ENCODE data around the gene GEMIN7. TPM values are rescaled to one million over a fixed set of nuclear protein-coding genes. Genes with fewer than 3 reads are reported as not detected.

GEMIN7 gene
- polyA plus RNA-seq, 1 donor (not counting 4 experiments of a cell fraction or from before 2014, with no cell fraction given) = 23.7 TPM

DNA sequence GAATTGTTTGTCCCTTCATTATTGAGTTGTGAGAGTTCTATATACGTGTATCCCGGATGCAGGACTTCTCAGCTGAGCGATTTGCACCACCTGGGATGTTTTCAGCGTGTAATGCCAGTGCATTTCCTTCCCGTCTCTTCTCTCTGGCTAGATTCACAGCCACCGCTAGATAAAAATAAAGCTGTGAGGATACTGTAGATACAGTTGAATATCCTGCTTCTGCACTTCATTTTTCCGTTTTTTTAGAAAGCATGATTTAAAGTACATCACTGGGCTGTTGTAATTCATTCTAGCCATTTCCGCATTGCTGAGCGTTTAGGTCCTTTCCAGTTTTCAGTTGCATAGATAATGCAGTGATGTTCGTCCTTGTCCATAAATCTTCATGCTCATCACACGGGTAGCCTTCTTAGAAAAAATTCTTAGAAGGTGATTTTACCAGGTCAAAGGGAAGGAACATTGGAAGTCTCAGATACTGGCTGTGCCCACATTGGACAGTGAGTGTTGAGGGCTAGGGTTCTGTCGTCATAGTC, 28.6 kb downstream of the GEMIN7 start:
- Histone ChIP-seq H3K4me2 (ENCODE audit: control insufficient read depth, extremely low read depth, insufficient read depth, low read depth, low read length) (no peak overlapping the region), H3K36me3 (ENCODE audit: control insufficient read depth in 2 of 2, extremely low read depth in 1 of 2, insufficient read depth in 2 of 2, low read length in 2 of 2) (peaks cover 0 to 4% of the 10 kb centered on the region in 2 experiments), H2AFZ (ENCODE audit: control insufficient read depth, low read length) (no peak overlapping the region), H3K9ac (ENCODE audit: control insufficient read depth, extremely low read depth, insufficient read depth, low read length) (no peak overlapping the region), H3K4me3 (ENCODE audit: control insufficient read depth in 2 of 3, extremely low read depth in 1 of 3, insufficient read depth in 2 of 3, low read depth in 1 of 3, low read length in 3 of 3) (no peak overlapping the region), H3K79me2 (ENCODE audit: control insufficient read depth, insufficient read depth, low read length) (peaks cover 75% of the 10 kb centered on the region), H4K20me1 (ENCODE audit: control insufficient read depth, extremely low read depth, insufficient read depth, low read length) (peaks cover 11% of the 10 kb centered on the region), H3K9me3 (ENCODE audit: control insufficient read depth, low read depth, low read length) (no peaks in the 10 kb centered on the region), H3K9me1 (ENCODE audit: control insufficient read depth, extremely low read depth, insufficient read depth, low read length) (peaks cover 9% of the 10 kb centered on the region), H3K27ac (ENCODE audit: control insufficient read depth, insufficient read depth, low read length) (no peak overlapping the region), H3K27me3 (ENCODE audit: control insufficient read depth, extremely low read depth, insufficient read depth, low read length) (no peaks in the 10 kb centered on the region), H3K4me1 (ENCODE audit: control insufficient read depth, extremely low read depth, insufficient read depth, low read length) (peaks cover 5% of the 10 kb centered on the region)
- no peak for DNase-seq (ENCODE audit: low read depth, low spot score)
- TF ChIP-seq, protein P1, sequence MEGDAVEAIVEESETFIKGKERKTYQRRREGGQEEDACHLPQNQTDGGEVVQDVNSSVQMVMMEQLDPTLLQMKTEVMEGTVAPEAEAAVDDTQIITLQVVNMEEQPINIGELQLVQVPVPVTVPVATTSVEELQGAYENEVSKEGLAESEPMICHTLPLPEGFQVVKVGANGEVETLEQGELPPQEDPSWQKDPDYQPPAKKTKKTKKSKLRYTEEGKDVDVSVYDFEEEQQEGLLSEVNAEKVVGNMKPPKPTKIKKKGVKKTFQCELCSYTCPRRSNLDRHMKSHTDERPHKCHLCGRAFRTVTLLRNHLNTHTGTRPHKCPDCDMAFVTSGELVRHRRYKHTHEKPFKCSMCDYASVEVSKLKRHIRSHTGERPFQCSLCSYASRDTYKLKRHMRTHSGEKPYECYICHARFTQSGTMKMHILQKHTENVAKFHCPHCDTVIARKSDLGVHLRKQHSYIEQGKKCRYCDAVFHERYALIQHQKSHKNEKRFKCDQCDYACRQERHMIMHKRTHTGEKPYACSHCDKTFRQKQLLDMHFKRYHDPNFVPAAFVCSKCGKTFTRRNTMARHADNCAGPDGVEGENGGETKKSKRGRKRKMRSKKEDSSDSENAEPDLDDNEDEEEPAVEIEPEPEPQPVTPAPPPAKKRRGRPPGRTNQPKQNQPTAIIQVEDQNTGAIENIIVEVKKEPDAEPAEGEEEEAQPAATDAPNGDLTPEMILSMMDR (optimal IDR thresholded peaks at IDR 0.05 in 1 of 3, IDR thresholded peaks at IDR 0.05 in 1 of 3, conservative IDR thresholded peaks at IDR 0.05 in 1 of 3; ENCODE audit: extremely low read depth in 1 of 3, insufficient read depth in 2 of 3, low read length in 3 of 3) = no peak
- TF ChIP-seq EZH2 (IDR thresholded peaks at IDR 0.05; ENCODE audit: low read length) = no peak
- dilution Hi-C loops (cut with MboI; ENCODE audit: extremely low pct_ligation_motif_present, low sequenced_read_pairs) = no loop called here
- no peak for FAIRE-seq

DNA sequence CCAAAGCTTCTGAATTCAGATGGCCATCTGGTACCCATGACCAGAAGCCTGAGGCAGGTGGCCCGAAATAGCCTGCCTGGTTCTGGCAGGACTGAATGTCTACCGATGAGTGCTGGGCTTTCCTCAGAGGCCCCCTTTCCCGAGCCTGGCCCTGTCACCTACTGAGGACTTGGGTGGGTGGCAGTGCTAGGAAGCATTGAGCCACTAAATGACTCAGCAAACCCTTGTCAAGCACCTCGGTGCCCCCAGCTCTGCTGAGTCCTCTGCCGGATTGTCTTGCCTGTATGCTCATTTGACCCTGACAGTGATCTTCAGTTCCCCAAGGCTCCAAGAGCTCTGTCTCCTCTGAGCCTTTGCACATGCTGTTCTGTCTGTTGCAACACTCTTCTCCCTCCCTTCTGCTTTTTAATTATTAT, 31.8 kb downstream of the GEMIN7 start:
- Histone ChIP-seq H3K9ac (ENCODE audit: control insufficient read depth, extremely low read depth, insufficient read depth, low read length) (no peak overlapping the region), H3K4me2 (ENCODE audit: control insufficient read depth, extremely low read depth, insufficient read depth, low read depth, low read length) (no peak overlapping the region), H3K27ac (ENCODE audit: control insufficient read depth, insufficient read depth, low read length) (no peak overlapping the region), H2AFZ (ENCODE audit: control insufficient read depth, low read length) (no peak overlapping the region), H3K27me3 (ENCODE audit: control insufficient read depth, extremely low read depth, insufficient read depth, low read length) (no peaks in the 10 kb centered on the region), H3K9me1 (ENCODE audit: control insufficient read depth, extremely low read depth, insufficient read depth, low read length) (peaks cover 7% of the 10 kb centered on the region), H4K20me1 (ENCODE audit: control insufficient read depth, extremely low read depth, insufficient read depth, low read length) (peaks cover 23% of the 10 kb centered on the region), H3K9me3 (ENCODE audit: control insufficient read depth, low read depth, low read length) (no peaks in the 10 kb centered on the region), H3K79me2 (ENCODE audit: control insufficient read depth, insufficient read depth, low read length) (peaks cover 68% of the 10 kb centered on the region), H3K36me3 (ENCODE audit: control insufficient read depth in 2 of 2, extremely low read depth in 1 of 2, insufficient read depth in 2 of 2, low read length in 2 of 2) (peaks cover 2% of the 10 kb centered on the region in 2 experiments), H3K4me3 (ENCODE audit: control insufficient read depth in 2 of 3, extremely low read depth in 1 of 3, insufficient read depth in 2 of 3, low read depth in 1 of 3, low read length in 3 of 3) (no peak overlapping the region), H3K4me1 (ENCODE audit: control insufficient read depth, extremely low read depth, insufficient read depth, low read length) (no peaks in the 10 kb centered on the region)
- DNase-seq (ENCODE audit: low read depth, low spot score) = no peak
- TF ChIP-seq EZH2 (IDR thresholded peaks at IDR 0.05; ENCODE audit: low read length) = no peak
- TF ChIP-seq, protein P1 (optimal IDR thresholded peaks at IDR 0.05 in 1 of 3, IDR thresholded peaks at IDR 0.05 in 1 of 3, conservative IDR thresholded peaks at IDR 0.05 in 1 of 3; ENCODE audit: extremely low read depth in 1 of 3, insufficient read depth in 2 of 3, low read length in 3 of 3) = no peak
- no peak for FAIRE-seq
- dilution Hi-C loops (cut with MboI; ENCODE audit: extremely low pct_ligation_motif_present, low sequenced_read_pairs) = no loop called here
